GM12878 (cell line): Measurements from ENCODE around the gene EHD4. TPM values are rescaled to one million over a fixed set of nuclear protein-coding genes. Genes with fewer than 3 reads are reported as not detected.

Experiments used
- ATAC-seq: fragments of 200-7000 bp; cut with Tn5 transposase; 3 replicates; pipeline ENCODE4 v1.9.1; 2020; ENCODE audit warnings: mild to moderate bottlenecking, moderate library complexity
- BruUV-seq: library from RNA; stranded (reverse); fragments of 400-500 nt; replicated peaks from 2 replicates; lab custom pipeline; 2021; lab: Mats Ljungman, UMichigan
- CTCF ChIA-PET: fragments of 300-600 bp; sonication (Branson Sonifier 250); formaldehyde crosslinking; extraction: SDS; loops from one replicate; lab custom pipeline; 2021; ENCODE audit warnings: inconsistent platforms; lab: Yijun Ruan, JAX
- POLR2A ChIA-PET: fragments of 350-600 bp; formaldehyde crosslinking; extraction: SDS; loops from one replicate; lab custom pipeline; 2021; ENCODE audit warnings: inconsistent platforms; lab: Charles Lee
- RAD21 ChIA-PET: fragments of 300-600 bp; sonication (Branson Sonifier 250); formaldehyde crosslinking; loops from one replicate; lab custom pipeline; 2023; ENCODE audit warnings: antibody characterized with exemption; ENCODE audit not compliant: unreplicated experiment; lab: Charles Lee
- SMC1A ChIA-PET: fragments of 300-600 bp; sonication (Branson Sonifier 250); formaldehyde crosslinking; loops from one replicate; lab custom pipeline; 2023; ENCODE audit not compliant: unreplicated experiment, uncharacterized antibody; lab: Charles Lee
- DNase-seq: peaks from one replicate; pipeline ENCODE4 v3.0.0-alpha.2; 2011; ENCODE audit warnings: low read depth, low spot score
- FAIRE-seq: peaks from 3 replicates; lab custom pipeline; 2011; peaks lifted over from hg19 to GRCh38; lab: Jason Lieb, UNC
- H2AFZ ChIP-seq: 2 replicates; pipeline ENCODE4 v1.6.0; 2011; ENCODE audit warnings: low read depth, low read length, control low read depth; ENCODE audit not compliant: control insufficient read depth
- H3K27ac ChIP-seq: 2 replicates; pipeline ENCODE4 v1.5.1; 2011; ENCODE audit warnings: control low read depth; ENCODE audit not compliant: control insufficient read depth, insufficient read depth
- H3K27me3 ChIP-seq, 2 experiments: replicated peaks in 1 of 2; 2 replicates each; pipeline versions ENCODE4 v1.6.0 to v1.6.1; 2011; ENCODE audit warnings: low read length in 1 of 2; ENCODE audit not compliant: control insufficient read depth in 2 of 2, insufficient read depth in 2 of 2
- H3K36me3 ChIP-seq, 2 experiments: 2 replicates each; pipeline ENCODE4 v1.5.1; 2011; ENCODE audit warnings: low read length in 1 of 2; ENCODE audit not compliant: control insufficient read depth in 2 of 2, insufficient read depth in 2 of 2
- H3K4me1 ChIP-seq: 2 replicates; pipeline ENCODE4 v1.6.1; 2011; ENCODE audit warnings: mild to moderate bottlenecking, low read length, moderate library complexity, mixed read lengths; ENCODE audit not compliant: control insufficient read depth, insufficient read depth
- H3K4me2 ChIP-seq: 2 replicates; pipeline ENCODE4 v1.6.0; 2011; ENCODE audit warnings: control low read depth; ENCODE audit not compliant: control insufficient read depth, insufficient read depth
- H3K4me3 ChIP-seq: fragments of 200-600 bp; sonication (generic); 2 replicates; pipeline ENCODE4 v1.5.1; 2016
- H3K79me2 ChIP-seq: 2 replicates; pipeline ENCODE4 v1.6.0; 2011; ENCODE audit warnings: low read length; ENCODE audit not compliant: control insufficient read depth, insufficient read depth
- H3K9ac ChIP-seq: 2 replicates; pipeline ENCODE4 v1.8.0; 2011; ENCODE audit warnings: low read length, control low read depth, mixed read lengths; ENCODE audit not compliant: control insufficient read depth, insufficient read depth
- H3K9me3 ChIP-seq: replicated peaks from 3 replicates; pipeline ENCODE4 v1.5.1; 2011; ENCODE audit warnings: mild to moderate bottlenecking, low read length; ENCODE audit not compliant: control insufficient read depth, insufficient read depth
- H4K20me1 ChIP-seq: 2 replicates; pipeline ENCODE4 v1.6.0; 2011; ENCODE audit not compliant: control insufficient read depth, insufficient read depth
- BACH1 ChIP-seq: fragments of 450-650 bp; IDR thresholded peaks from 2 replicates; pipeline ENCODE4 v1.6.1; 2017; ENCODE audit warnings: mild to moderate bottlenecking, borderline replicate concordance
- CBX5 ChIP-seq: sonication (generic); IDR thresholded peaks from 2 replicates; pipeline ENCODE4 v1.6.1; 2016; ENCODE audit warnings: low read depth, moderate library complexity, mild to moderate bottlenecking, inconsistent platforms
- EED ChIP-seq: sonication (generic); IDR thresholded peaks from 2 replicates; pipeline ENCODE4 v1.6.1; 2016; ENCODE audit warnings: antibody characterized with exemption, low read depth
- PKNOX1 ChIP-seq: fragments of 450-650 bp; IDR thresholded peaks from 2 replicates; pipeline ENCODE4 v1.6.1; 2016; ENCODE audit warnings: mild to moderate bottlenecking
- RFX5 ChIP-seq: IDR thresholded peaks from 2 replicates; pipeline ENCODE4 v1.6.1; 2011; ENCODE audit warnings: low read depth, low read length, improper control_type of control experiment
- WGBS: methylation state at CpG from one replicate; pipeline ENCODE4 v1.1.6; 2016; ENCODE audit warnings: low lambda C conversion rate; ENCODE audit not compliant: insufficient replicate concordance, insufficient coverage; ENCODE audit errors: missing lambda C conversion rate; 5-methylcytosine and 5-hydroxymethylcytosine counted together
- in situ Hi-C: fragments of 300-500 bp; cut with MboI; formaldehyde crosslinking; loops from 9 replicates; pipeline ENCODE4 v1.14.3; 2018; ENCODE audit warnings: mixed read lengths
- intact Hi-C: fragments of 100-400 bp; cut with micrococcal nuclease; formaldehyde crosslinking; loops from one replicate; pipeline ENCODE4 v1.14.2; 2022; ENCODE audit not compliant: unreplicated experiment
- polyA plus RNA-seq, 11 experiments: library from polyadenylated mRNA; depleted of rRNA in 4 of 11; unstranded in 6 of 11; stranded (reverse) in 5 of 11; fragments of >200 nt; fragmentation: Nextera tagmentation in 4 of 11; fragmentation: Illumina TruSeq in 1 of 11; extraction: Ambion mirVana in 4 of 11; extraction: Trizol in 1 of 11; gene quantifications; 1 replicate in 1 of 11; 2 replicates in 10 of 11; pipeline versions ENCODE4 v1.2.1 to v1.2.3, GENCODE V29; 2011 to 2016; ENCODE audit warnings: inconsistent platforms in 2 of 11, missing spikeins in 2 of 11, low read depth in 1 of 11
- total RNA-seq, 4 experiments: library from RNA; depleted of rRNA in 3 of 4; stranded (reverse); fragments of >200 nt in 3 of 4; fragmentation: Illumina TruSeq in 1 of 4; extraction: Trizol in 1 of 4; gene quantifications; 2 replicates each; pipeline versions ENCODE4 v1.2.1 to v1.2.3, GENCODE V29; 2013 to 2021
- TF ChIP-seq, protein P1 (sequence below): fragments of 450-650 bp; IDR thresholded peaks from 2 replicates; pipeline ENCODE4 v1.6.1; 2017; ENCODE audit warnings: borderline replicate concordance
- TF ChIP-seq, protein P2 (sequence below): IDR thresholded peaks from 2 replicates; pipeline ENCODE4 v1.6.1; 2012; ENCODE audit warnings: improper control_type of control experiment, low read depth, low read length; ENCODE audit not compliant: insufficient replicate concordance

Gene EHD4
- total and polyA plus RNA-seq, 10 of the 15 experiments (the other 5 are each of a cell fraction or from before 2014, with no cell fraction given): 4.2 to 62.9 (median 44.7) TPM

GRCh38 chr15:41869770-41870688 lies 102.3 kb downstream of the EHD4 start:
- DNase-seq (no peak), FAIRE-seq (no peak), ATAC-seq (no peak)
- no peaks in the 10 kb centered on the region for H3K79me2 ChIP-seq
- ChIA-PET RAD21 (no interaction called here), POLR2A (no interaction called here), SMC1A (no interaction called here), CTCF (no interaction called here)
- TF ChIP-seq RFX5: no peak
- TF ChIP-seq BACH1: no peak
- TF ChIP-seq, protein P1, sequence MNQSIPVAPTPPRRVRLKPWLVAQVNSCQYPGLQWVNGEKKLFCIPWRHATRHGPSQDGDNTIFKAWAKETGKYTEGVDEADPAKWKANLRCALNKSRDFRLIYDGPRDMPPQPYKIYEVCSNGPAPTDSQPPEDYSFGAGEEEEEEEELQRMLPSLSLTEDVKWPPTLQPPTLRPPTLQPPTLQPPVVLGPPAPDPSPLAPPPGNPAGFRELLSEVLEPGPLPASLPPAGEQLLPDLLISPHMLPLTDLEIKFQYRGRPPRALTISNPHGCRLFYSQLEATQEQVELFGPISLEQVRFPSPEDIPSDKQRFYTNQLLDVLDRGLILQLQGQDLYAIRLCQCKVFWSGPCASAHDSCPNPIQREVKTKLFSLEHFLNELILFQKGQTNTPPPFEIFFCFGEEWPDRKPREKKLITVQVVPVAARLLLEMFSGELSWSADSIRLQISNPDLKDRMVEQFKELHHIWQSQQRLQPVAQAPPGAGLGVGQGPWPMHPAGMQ: no peak
- no peak overlapping the region for H2AFZ ChIP-seq
- in situ Hi-C loops (no loop called here), intact Hi-C loops (no loop called here)
- 56% methylated on average over 42 of the region's 42 CpGs for WGBS
- no peaks in the 10 kb centered on the region for H3K36me3 ChIP-seq
- H3K27ac ChIP-seq: no peak overlapping the region
- H3K9ac ChIP-seq: no peak overlapping the region
- no peaks in the 10 kb centered on the region for H3K4me1 ChIP-seq
- no peaks in the 10 kb centered on the region for H3K9me3 ChIP-seq
- no peak overlapping the region for H3K4me2 ChIP-seq
- no peak overlapping the region for H3K4me3 ChIP-seq
- H3K27me3 ChIP-seq: no peaks in the 10 kb centered on the region; a peak in 1 of 4 replicates
- no peaks in the 10 kb centered on the region for H4K20me1 ChIP-seq
- BruUV-seq: no TSS peak

- no peak for DNase-seq
- intact Hi-C loops (no loop called here), in situ Hi-C loops (no loop called here)
- no peaks in the 10 kb centered on the region for H3K9me3 ChIP-seq
- H3K9ac ChIP-seq: no peak overlapping the region
- no peaks in the 10 kb centered on the region for H3K36me3 ChIP-seq
- 65% methylated on average over 15 of the region's 15 CpGs for WGBS
- no peak overlapping the region for H2AFZ ChIP-seq
- ChIA-PET POLR2A (no interaction called here), RAD21 (no interaction called here), SMC1A (no interaction called here), CTCF (no interaction called here)
- no peak overlapping the region for H3K27ac ChIP-seq
- H4K20me1 ChIP-seq: no peaks in the 10 kb centered on the region
- H3K79me2 ChIP-seq: no peaks in the 10 kb centered on the region
- no peaks in the 10 kb centered on the region; a peak in 1 of 4 replicates for H3K27me3 ChIP-seq
- FAIRE-seq: no peak
- no peak overlapping the region for H3K4me3 ChIP-seq
- BruUV-seq: no TSS peak
- no peaks in the 10 kb centered on the region for H3K4me1 ChIP-seq
- ATAC-seq: no peak
- no peak overlapping the region for H3K4me2 ChIP-seq
- TF ChIP-seq EED (no peak), CBX5 (no peak), BACH1 (no peak), PKNOX1 (no peak)
- TF ChIP-seq, protein P2, sequence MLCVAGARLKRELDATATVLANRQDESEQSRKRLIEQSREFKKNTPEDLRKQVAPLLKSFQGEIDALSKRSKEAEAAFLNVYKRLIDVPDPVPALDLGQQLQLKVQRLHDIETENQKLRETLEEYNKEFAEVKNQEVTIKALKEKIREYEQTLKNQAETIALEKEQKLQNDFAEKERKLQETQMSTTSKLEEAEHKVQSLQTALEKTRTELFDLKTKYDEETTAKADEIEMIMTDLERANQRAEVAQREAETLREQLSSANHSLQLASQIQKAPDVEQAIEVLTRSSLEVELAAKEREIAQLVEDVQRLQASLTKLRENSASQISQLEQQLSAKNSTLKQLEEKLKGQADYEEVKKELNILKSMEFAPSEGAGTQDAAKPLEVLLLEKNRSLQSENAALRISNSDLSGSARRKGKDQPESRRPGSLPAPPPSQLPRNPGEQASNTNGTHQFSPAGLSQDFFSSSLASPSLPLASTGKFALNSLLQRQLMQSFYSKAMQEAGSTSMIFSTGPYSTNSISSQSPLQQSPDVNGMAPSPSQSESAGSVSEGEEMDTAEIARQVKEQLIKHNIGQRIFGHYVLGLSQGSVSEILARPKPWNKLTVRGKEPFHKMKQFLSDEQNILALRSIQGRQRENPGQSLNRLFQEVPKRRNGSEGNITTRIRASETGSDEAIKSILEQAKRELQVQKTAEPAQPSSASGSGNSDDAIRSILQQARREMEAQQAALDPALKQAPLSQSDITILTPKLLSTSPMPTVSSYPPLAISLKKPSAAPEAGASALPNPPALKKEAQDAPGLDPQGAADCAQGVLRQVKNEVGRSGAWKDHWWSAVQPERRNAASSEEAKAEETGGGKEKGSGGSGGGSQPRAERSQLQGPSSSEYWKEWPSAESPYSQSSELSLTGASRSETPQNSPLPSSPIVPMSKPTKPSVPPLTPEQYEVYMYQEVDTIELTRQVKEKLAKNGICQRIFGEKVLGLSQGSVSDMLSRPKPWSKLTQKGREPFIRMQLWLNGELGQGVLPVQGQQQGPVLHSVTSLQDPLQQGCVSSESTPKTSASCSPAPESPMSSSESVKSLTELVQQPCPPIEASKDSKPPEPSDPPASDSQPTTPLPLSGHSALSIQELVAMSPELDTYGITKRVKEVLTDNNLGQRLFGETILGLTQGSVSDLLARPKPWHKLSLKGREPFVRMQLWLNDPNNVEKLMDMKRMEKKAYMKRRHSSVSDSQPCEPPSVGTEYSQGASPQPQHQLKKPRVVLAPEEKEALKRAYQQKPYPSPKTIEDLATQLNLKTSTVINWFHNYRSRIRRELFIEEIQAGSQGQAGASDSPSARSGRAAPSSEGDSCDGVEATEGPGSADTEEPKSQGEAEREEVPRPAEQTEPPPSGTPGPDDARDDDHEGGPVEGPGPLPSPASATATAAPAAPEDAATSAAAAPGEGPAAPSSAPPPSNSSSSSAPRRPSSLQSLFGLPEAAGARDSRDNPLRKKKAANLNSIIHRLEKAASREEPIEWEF: no peak
Measured at GRCh38 chr15:41868321-41868720, 104.0 kb downstream of the EHD4 start.
